GM12872 (cell line): ENCODE measurements around the gene VTI1A.

Experiments
- CTCF ChIP-seq: IDR thresholded peaks from 3 replicates; pipeline ENCODE4 v1.5.1; 2011; ENCODE audit warnings: low read depth, mild to moderate bottlenecking, low read length, moderate library complexity; ENCODE audit not compliant: insufficient read depth

Gene VTI1A

DNA sequence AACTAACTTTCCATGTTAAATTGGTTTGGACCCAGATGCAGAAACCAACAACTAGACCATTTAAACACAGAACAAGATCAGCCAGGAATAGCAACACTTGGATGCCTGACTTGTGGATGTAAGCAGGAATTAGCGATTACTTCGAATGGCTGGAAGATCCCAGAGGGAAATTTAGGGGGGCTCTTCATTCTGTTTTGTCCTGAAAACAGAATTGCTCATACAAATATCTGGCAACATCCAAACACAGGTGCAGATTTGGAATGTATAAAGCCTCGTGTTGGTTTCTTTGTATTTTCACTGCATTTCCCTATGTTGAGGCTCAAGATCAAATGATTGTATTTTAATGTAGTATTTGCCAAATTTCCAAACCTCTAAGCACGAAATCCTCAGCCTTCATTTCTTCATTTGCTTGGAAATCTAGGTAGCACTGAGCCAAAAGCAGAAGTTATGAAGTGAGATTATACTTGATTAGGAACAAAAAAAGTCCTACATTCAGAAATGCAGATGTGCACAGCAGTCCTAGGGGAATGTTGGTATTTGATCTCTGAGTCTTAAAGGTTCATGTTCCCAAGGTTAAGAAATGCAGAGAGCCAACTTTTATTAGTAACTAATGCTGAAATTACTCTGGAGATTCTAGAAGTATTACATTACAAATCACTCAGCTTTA is 254.3 kb downstream of the VTI1A start:
- TF ChIP-seq CTCF: no peak

DNA sequence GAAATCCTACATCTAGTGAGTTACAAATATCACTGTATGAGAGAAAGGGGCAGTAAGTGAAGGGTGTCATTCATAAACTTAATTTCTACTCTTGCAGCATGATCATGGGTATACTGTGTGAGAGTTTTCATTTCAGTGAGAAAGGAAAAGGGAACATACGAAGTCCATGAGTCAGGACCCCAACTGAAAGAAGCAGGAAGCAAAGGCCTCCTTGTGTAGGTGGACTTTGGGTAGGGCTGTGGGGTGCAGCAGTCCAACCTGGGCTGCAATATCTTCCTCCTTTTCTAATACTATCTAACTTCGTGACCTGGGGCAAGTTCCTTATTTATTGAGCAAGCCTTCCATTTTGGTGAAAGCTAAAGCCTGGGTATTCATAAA is 254.9 kb downstream of the VTI1A start:
- no peak for TF ChIP-seq CTCF

DNA sequence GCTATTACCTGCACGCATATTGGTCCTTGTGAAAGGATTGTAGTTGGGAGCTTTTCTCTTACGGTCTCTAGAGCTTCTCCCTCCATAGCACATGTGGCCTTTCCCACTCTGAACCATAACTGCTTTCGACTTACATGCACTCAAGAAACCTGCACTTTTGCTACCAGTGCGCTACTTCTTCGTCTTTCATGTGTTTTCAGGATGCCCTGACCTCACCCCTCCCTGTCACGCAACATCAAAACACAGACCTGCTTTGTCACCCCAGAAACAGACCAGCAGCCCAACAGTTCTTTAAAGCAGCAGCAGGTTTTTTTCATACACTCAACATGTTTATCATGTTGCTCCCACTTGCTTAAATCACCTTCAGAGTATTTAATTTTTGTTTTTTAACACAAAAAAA is 259.6 kb downstream of the VTI1A start:
- no peak for TF ChIP-seq CTCF

DNA sequence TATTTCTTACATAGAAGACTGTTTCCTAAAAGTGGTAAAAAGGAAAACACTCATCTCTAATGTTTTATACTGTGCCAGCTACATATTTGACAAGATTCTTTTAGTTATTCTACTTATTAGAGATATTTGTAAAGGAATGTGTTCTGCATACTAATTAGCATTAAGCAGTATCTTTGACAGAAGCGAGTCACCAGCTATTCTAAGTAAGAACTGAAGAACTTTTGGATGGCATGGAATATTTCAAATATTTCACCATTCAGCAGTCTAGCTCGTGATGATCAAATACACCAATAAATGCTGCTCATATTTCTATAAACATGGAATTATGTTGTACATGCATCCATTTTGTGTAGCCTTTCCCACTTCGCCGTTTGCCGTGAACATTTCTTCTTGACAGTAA is 261.4 kb downstream of the VTI1A start:
- no peak for TF ChIP-seq CTCF

DNA sequence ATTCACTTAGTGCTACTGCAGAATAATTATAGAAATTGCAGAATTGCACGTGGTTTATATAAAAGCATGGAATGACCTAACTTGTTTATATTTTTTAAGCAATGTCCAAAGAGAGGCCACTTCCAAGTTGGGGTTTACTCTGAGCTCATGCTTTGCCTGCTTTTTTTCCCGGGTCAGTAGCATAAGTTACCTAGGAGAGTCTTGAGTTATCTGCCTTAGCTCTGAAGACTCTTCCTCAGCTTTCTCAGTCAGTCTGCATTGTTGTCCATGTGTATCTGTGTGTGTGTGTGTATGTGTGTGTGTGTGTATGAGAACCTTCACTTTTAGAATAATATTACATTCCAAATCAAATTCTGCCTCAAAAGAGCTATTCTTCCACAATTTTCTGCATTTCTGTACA is 263.5 kb downstream of the VTI1A start:
- TF ChIP-seq CTCF: no peak

DNA sequence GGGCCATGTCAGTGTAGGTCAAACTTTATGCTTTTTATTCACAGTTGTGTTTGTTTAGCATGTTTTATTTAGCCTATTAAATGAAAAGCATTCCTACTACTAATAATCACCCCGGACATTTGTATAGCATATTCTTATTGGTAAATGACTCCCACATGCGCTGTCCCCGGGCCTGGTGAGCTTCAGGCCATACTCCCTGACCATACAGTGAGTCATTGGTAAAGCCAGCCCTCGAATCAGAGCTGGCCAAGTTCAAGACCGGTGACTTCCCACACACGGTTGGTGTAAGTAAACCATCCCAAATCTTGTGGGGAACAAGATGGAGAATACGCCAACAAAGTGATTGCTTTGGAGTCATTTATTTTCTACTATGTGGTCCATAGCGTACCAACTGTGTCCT is 264.4 kb downstream of the VTI1A start:
- TF ChIP-seq CTCF: no peak

- no peak for TF ChIP-seq CTCF
Measured at GRCh38 chr10:112712536-112712935, 265.5 kb downstream of the VTI1A start.

- TF ChIP-seq CTCF: no peak
Measured at GRCh38 chr10:112713411-112713810, 266.4 kb downstream of the VTI1A start.
